HEK293 (cell line): ENCODE data around the gene CLPTM1.

Experiments used
- CTCF ChIP-seq: fragments of 450-650 bp; formaldehyde crosslinking; IDR thresholded peaks from 2 replicates; pipeline ENCODE4 v1.5.1; 2016; ENCODE audit warnings: missing biosample characterization, missing genetic modification characterization
- GLI4 ChIP-seq: fragments of 450-650 bp; formaldehyde crosslinking; IDR thresholded peaks from 2 replicates; pipeline ENCODE4 v1.5.1; 2016; ENCODE audit warnings: missing biosample characterization, missing genetic modification characterization
- HOXC10 ChIP-seq: sonication (generic); formaldehyde crosslinking; IDR thresholded peaks from 2 replicates; pipeline ENCODE4 v1.8.1; 2023; ENCODE audit warnings: mild to moderate bottlenecking, missing genetic modification reagents
- SP3 ChIP-seq: fragments of 450-650 bp; formaldehyde crosslinking; IDR thresholded peaks from 2 replicates; pipeline ENCODE4 v1.5.1; 2016; ENCODE audit warnings: missing biosample characterization, missing genetic modification characterization
- TSHZ1 ChIP-seq: fragments of 450-650 bp; formaldehyde crosslinking; IDR thresholded peaks from 2 replicates; pipeline ENCODE4 v1.5.1; 2016; ENCODE audit warnings: missing biosample characterization, missing genetic modification characterization, borderline replicate concordance
- ZEB2 ChIP-seq: fragments of 450-650 bp; formaldehyde crosslinking; IDR thresholded peaks from 2 replicates; pipeline ENCODE4 v1.5.1; 2016; ENCODE audit warnings: missing biosample characterization, missing genetic modification characterization
- ZNF624 ChIP-seq: fragments of 450-650 bp; formaldehyde crosslinking; IDR thresholded peaks from 2 replicates; pipeline ENCODE4 v1.5.1; 2017; ENCODE audit warnings: missing biosample characterization, missing genetic modification characterization
- ZNF777 ChIP-seq: fragments of 450-650 bp; formaldehyde crosslinking; IDR thresholded peaks from 2 replicates; pipeline ENCODE4 v1.5.1; 2017; ENCODE audit warnings: missing biosample characterization, missing genetic modification characterization, borderline replicate concordance
- ZNF830 ChIP-seq: fragments of 450-650 bp; IDR thresholded peaks from 2 replicates; pipeline ENCODE4 v1.5.0; 2018; ENCODE audit warnings: missing biosample characterization, missing genetic modification characterization, low read depth, mild to moderate bottlenecking, moderate library complexity
- TF ChIP-seq, protein P1 (sequence below): fragments of 450-650 bp; formaldehyde crosslinking; IDR thresholded peaks from 2 replicates; pipeline ENCODE4 v1.5.1; 2016; ENCODE audit warnings: missing biosample characterization, missing genetic modification characterization
- TF ChIP-seq, protein P2 (sequence below): fragments of 450-650 bp; formaldehyde crosslinking; IDR thresholded peaks from 2 replicates; pipeline ENCODE4 v1.5.1; 2016; ENCODE audit warnings: missing biosample characterization, missing genetic modification characterization

DNA sequence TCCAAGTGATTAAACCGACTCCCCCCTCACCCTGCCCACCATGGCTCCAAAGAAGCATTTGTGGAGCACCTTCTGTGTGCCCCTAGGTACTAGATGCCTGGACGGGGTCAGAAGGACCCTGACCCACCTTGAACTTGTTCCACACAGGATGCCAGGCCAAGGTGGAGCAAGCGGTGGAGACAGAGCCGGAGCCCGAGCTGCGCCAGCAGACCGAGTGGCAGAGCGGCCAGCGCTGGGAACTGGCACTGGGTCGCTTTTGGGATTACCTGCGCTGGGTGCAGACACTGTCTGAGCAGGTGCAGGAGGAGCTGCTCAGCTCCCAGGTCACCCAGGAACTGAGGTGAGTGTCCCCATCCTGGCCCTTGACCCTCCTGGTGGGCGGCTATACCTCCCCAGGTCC is 47.6 kb upstream of the CLPTM1 start:
- no peak for TF ChIP-seq GLI4 (tag by site-specific recombination)
- no peak for TF ChIP-seq HOXC10 (CRISPR knock-in tag)
- TF ChIP-seq, protein P1, sequence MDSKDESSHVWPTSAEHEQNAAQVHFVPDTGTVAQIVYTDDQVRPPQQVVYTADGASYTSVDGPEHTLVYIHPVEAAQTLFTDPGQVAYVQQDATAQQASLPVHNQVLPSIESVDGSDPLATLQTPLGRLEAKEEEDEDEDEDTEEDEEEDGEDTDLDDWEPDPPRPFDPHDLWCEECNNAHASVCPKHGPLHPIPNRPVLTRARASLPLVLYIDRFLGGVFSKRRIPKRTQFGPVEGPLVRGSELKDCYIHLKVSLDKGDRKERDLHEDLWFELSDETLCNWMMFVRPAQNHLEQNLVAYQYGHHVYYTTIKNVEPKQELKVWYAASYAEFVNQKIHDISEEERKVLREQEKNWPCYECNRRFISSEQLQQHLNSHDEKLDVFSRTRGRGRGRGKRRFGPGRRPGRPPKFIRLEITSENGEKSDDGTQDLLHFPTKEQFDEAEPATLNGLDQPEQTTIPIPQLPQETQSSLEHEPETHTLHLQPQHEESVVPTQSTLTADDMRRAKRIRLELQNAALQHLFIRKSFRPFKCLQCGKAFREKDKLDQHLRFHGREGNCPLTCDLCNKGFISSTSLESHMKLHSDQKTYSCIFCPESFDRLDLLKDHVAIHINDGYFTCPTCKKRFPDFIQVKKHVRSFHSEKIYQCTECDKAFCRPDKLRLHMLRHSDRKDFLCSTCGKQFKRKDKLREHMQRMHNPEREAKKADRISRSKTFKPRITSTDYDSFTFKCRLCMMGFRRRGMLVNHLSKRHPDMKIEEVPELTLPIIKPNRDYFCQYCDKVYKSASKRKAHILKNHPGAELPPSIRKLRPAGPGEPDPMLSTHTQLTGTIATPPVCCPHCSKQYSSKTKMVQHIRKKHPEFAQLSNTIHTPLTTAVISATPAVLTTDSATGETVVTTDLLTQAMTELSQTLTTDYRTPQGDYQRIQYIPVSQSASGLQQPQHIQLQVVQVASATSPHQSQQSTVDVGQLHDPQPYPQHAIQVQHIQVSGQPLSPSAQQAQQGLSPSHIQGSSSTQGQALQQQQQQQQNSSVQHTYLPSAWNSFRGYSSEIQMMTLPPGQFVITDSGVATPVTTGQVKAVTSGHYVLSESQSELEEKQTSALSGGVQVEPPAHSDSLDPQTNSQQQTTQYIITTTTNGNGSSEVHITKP (tag by site-specific recombination): no peak
- TF ChIP-seq ZNF830 (tag by site-specific recombination): no peak
- TF ChIP-seq CTCF: no peak
- no peak for TF ChIP-seq ZNF777 (tag by site-specific recombination)
- TF ChIP-seq ZEB2 (tag by site-specific recombination): no peak
- no peak for TF ChIP-seq ZNF624 (tag by site-specific recombination)
- TF ChIP-seq, protein P2, sequence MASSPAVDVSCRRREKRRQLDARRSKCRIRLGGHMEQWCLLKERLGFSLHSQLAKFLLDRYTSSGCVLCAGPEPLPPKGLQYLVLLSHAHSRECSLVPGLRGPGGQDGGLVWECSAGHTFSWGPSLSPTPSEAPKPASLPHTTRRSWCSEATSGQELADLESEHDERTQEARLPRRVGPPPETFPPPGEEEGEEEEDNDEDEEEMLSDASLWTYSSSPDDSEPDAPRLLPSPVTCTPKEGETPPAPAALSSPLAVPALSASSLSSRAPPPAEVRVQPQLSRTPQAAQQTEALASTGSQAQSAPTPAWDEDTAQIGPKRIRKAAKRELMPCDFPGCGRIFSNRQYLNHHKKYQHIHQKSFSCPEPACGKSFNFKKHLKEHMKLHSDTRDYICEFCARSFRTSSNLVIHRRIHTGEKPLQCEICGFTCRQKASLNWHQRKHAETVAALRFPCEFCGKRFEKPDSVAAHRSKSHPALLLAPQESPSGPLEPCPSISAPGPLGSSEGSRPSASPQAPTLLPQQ: no peak
- no peak for TF ChIP-seq SP3 (tag by site-specific recombination)
- no peak for TF ChIP-seq TSHZ1 (tag by site-specific recombination)
